ENCODE data around the gene GRSF1.
"Not testable (repeated sequence)": the region's sequence is repeated elsewhere in the genome, so short reads cannot be mapped to it uniquely, and the experiment has no call there.

Gene GRSF1

DNA sequence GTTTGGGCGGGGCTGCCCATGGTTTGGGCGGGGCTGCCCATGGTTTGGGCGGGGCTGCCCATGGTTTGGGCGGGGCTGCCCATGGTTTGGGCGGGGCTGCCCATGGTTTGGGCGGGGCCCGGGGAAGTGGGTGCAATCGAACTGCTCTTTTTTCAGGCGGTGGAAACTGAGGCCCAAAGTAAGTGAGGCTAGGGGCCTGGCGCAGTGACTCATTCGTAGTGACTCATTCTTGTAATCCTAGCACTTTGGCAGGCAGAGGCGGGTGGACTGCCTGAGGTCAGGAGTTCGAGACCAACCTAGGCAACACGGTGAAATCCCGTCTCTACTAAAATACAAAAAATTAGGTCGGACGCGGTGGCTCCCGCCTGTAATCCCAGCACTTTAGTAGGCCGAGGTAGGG, 447 bp upstream of the GRSF1 start:
- H3K9me2 ChIP-seq (replicated peaks; ENCODE audit: control insufficient read depth, low read length); H3K9me3 ChIP-seq (ENCODE audit: control insufficient read depth, insufficient read depth, low read length); H3K27me3 ChIP-seq (ENCODE audit: control insufficient read depth, low read length); H3K27ac ChIP-seq (ENCODE audit: low read depth, low read length); H3K4me2 ChIP-seq (ENCODE audit: low read length): not testable (repeated sequence)
- H3K36me3 ChIP-seq (ENCODE audit: control insufficient read depth, low read length) = peaks cover 29% of the 10 kb centered on the region
- peaks cover 77% of the 10 kb centered on the region for H3K4me1 ChIP-seq (ENCODE audit: control insufficient read depth, low read length)
- H3K79me2 ChIP-seq (ENCODE audit: control insufficient read depth, low read length) = peaks cover 45% of the 10 kb centered on the region
- H3K4me3 ChIP-seq (ENCODE audit: low read length) = peak overlapping the region; percentile 38
- H3F3A ChIP-seq (ENCODE audit: control insufficient read depth, insufficient read depth) = peaks cover 25% of the 10 kb centered on the region
- peaks cover 19% of the 10 kb centered on the region for H4K20me1 ChIP-seq (ENCODE audit: control insufficient read depth, insufficient read depth, low read depth, low read length)

DNA sequence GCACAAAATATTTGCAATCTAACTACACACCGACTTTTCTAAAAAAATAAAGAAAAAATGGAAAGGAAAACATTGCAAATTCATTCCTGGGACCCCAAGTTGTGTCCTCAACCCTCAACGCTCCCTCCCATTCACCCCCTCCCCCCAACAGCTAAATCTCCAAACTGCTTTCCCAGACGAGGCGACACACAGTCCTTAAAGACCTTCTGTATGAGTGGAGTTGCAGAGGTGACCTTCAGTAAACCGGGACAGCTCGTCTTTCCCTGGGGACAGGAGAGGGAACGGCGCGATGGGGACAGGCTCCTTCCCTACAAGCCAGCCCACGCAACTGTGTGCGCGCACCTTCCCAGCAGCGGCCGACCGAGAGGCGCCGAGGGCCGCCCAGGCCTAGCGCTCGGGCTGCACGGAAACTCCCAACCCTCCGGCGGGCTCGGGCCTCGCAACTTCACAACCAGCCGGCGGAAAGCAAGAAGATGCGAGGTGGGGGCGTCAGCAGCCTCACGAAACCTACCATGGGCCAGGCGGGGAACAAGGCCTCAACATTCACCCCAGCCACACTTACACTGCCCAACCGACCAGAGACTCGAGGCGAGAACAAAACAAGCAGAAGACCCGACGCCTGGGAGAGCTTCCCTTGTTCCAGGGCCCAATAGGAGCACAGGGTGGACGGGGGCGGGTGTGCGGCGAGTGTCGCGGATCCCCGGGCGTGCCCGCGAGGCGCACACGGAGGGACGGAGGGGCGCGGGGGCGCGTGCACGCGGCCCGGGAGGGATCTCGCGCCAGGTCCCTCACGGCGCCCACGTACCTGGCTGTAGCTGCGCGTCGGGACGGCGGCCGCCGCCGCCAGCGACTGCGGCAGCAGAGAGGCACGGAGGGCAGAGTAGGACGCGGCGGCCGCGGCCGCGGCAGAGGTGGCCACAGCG, 763 bp downstream of the GRSF1 start:
- Histone ChIP-seq H3K9me3 (ENCODE audit: control insufficient read depth, insufficient read depth, low read length) (no peaks in the 10 kb centered on the region), H3K9me2 (replicated peaks; ENCODE audit: control insufficient read depth, low read length) (no peaks in the 10 kb centered on the region), H3K79me2 (ENCODE audit: control insufficient read depth, low read length) (peaks cover 57% of the 10 kb centered on the region), H3F3A (ENCODE audit: control insufficient read depth, insufficient read depth) (peaks cover 21% of the 10 kb centered on the region), H3K27me3 (ENCODE audit: control insufficient read depth, low read length) (no peaks in the 10 kb centered on the region), H3K4me2 (ENCODE audit: low read length) (peak overlapping the region; percentile 81), H3K4me3 (ENCODE audit: low read length) (peak overlapping the region; percentile 93), H3K36me3 (ENCODE audit: control insufficient read depth, low read length) (peaks cover 41% of the 10 kb centered on the region), H3K27ac (ENCODE audit: low read depth, low read length) (peak overlapping the region; percentile 54), H4K20me1 (ENCODE audit: control insufficient read depth, insufficient read depth, low read depth, low read length) (peaks cover 22% of the 10 kb centered on the region), H3K4me1 (ENCODE audit: control insufficient read depth, low read length) (peaks cover 65% of the 10 kb centered on the region)
- TF ChIP-seq, protein P1, sequence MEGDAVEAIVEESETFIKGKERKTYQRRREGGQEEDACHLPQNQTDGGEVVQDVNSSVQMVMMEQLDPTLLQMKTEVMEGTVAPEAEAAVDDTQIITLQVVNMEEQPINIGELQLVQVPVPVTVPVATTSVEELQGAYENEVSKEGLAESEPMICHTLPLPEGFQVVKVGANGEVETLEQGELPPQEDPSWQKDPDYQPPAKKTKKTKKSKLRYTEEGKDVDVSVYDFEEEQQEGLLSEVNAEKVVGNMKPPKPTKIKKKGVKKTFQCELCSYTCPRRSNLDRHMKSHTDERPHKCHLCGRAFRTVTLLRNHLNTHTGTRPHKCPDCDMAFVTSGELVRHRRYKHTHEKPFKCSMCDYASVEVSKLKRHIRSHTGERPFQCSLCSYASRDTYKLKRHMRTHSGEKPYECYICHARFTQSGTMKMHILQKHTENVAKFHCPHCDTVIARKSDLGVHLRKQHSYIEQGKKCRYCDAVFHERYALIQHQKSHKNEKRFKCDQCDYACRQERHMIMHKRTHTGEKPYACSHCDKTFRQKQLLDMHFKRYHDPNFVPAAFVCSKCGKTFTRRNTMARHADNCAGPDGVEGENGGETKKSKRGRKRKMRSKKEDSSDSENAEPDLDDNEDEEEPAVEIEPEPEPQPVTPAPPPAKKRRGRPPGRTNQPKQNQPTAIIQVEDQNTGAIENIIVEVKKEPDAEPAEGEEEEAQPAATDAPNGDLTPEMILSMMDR (IDR thresholded peaks at IDR 0.05; ENCODE audit: low read depth, low read length, poor library complexity, severe bottlenecking) = no peak
- no peak for TF ChIP-seq EZH2phosphoT487 (IDR thresholded peaks at IDR 0.05; ENCODE audit: borderline replicate concordance, low read length)

DNA sequence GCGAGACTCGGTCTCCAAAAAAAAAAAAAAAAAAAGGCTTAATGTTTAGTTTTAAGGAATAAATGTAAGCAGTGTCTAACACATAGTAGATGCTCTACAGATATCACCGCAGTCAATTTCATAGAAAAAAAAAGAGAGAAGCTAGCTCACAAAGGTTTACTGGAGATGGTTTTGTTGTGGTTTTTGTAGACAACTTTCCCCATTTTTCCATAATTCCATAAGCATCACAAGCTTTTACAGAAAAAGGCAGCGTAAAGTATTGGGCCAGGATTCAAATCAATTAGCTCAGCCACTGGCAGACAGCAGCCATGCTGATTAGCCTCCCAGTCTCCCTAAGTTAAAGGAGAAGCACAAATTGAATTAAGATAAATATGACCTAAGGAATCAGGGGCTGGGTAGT, 1.5 kb downstream of the GRSF1 start:
- H3K9me3 ChIP-seq (ENCODE audit: control insufficient read depth, insufficient read depth, low read length) = no peaks in the 10 kb centered on the region
- peaks cover 22% of the 10 kb centered on the region for H4K20me1 ChIP-seq (ENCODE audit: control insufficient read depth, insufficient read depth, low read depth, low read length)
- H3K79me2 ChIP-seq (ENCODE audit: control insufficient read depth, low read length) = peaks cover 65% of the 10 kb centered on the region
- no peak for TF ChIP-seq EZH2phosphoT487 (IDR thresholded peaks at IDR 0.05; ENCODE audit: borderline replicate concordance, low read length)
- TF ChIP-seq, protein P1 (IDR thresholded peaks at IDR 0.05; ENCODE audit: low read depth, low read length, poor library complexity, severe bottlenecking) = no peak
- peak overlapping the region; percentile 93 for H3K4me3 ChIP-seq (ENCODE audit: low read length)
- peaks cover 59% of the 10 kb centered on the region for H3K4me1 ChIP-seq (ENCODE audit: control insufficient read depth, low read length)
- H3K27ac ChIP-seq (ENCODE audit: low read depth, low read length) = peak overlapping the region; percentile 54
- H3K4me2 ChIP-seq (ENCODE audit: low read length) = peak overlapping the region; percentile 81
- H3K9me2 ChIP-seq (replicated peaks; ENCODE audit: control insufficient read depth, low read length) = no peaks in the 10 kb centered on the region
- peaks cover 48% of the 10 kb centered on the region for H3K36me3 ChIP-seq (ENCODE audit: control insufficient read depth, low read length)
- peaks cover 21% of the 10 kb centered on the region for H3F3A ChIP-seq (ENCODE audit: control insufficient read depth, insufficient read depth)
- H3K27me3 ChIP-seq (ENCODE audit: control insufficient read depth, low read length) = no peaks in the 10 kb centered on the region

DNA sequence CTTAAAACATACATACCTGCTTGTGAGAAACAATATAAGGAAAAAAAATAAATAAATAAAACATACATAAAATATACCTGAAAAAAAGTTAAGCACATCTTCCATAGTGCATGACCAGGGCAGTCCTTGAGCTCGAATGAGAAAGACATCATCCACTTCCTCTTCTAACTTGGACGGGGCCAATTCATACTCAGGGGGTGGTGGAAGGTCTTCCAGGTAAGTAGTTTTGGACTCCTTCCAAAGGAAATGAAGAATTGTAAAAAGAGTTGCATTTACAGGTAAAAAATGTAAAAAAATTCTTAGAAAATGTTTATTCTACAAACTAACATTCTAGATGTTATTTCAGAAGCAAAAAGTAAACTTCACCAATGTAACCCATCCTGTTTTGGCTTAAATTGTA, 3.6 kb downstream of the GRSF1 start:
- H3K4me3 ChIP-seq (ENCODE audit: low read length) = peak overlapping the region; percentile 93
- H3K79me2 ChIP-seq (ENCODE audit: control insufficient read depth, low read length) = peaks cover 81% of the 10 kb centered on the region
- H3K9me3 ChIP-seq (ENCODE audit: control insufficient read depth, insufficient read depth, low read length) = no peaks in the 10 kb centered on the region
- peaks cover 22% of the 10 kb centered on the region for H4K20me1 ChIP-seq (ENCODE audit: control insufficient read depth, insufficient read depth, low read depth, low read length)
- H3K9me2 ChIP-seq (replicated peaks; ENCODE audit: control insufficient read depth, low read length) = no peaks in the 10 kb centered on the region
- H3F3A ChIP-seq (ENCODE audit: control insufficient read depth, insufficient read depth) = peaks cover 5% of the 10 kb centered on the region
- no peak overlapping the region for H3K27ac ChIP-seq (ENCODE audit: low read depth, low read length)
- TF ChIP-seq, protein P1 (IDR thresholded peaks at IDR 0.05; ENCODE audit: low read depth, low read length, poor library complexity, severe bottlenecking) = no peak
- no peak for TF ChIP-seq EZH2phosphoT487 (IDR thresholded peaks at IDR 0.05; ENCODE audit: borderline replicate concordance, low read length)
- H3K4me2 ChIP-seq (ENCODE audit: low read length) = peak overlapping the region; percentile 81
- peaks cover 38% of the 10 kb centered on the region for H3K4me1 ChIP-seq (ENCODE audit: control insufficient read depth, low read length)
- peaks cover 69% of the 10 kb centered on the region for H3K36me3 ChIP-seq (ENCODE audit: control insufficient read depth, low read length)
- no peaks in the 10 kb centered on the region for H3K27me3 ChIP-seq (ENCODE audit: control insufficient read depth, low read length)
